Measurements from ENCODE around the gene GATAD2A. TPM values are rescaled to one million over a fixed set of nuclear protein-coding genes. Genes with fewer than 3 reads are reported as not detected.

Gene GATAD2A
- polyA plus RNA-seq, 1 donor (not counting 4 experiments of a cell fraction or from before 2014, with no cell fraction given), result 28.4 TPM

- peaks cover 0 to 10% of the 10 kb centered on the region in 2 experiments for H3K36me3 ChIP-seq (ENCODE audit: control insufficient read depth in 2 of 2, extremely low read depth in 1 of 2, insufficient read depth in 2 of 2, low read length in 2 of 2)
- H3K9ac ChIP-seq (ENCODE audit: control insufficient read depth, extremely low read depth, insufficient read depth, low read length), result peak overlapping the region; percentile 37
- no peaks in the 10 kb centered on the region for H3K27me3 ChIP-seq (ENCODE audit: control insufficient read depth, extremely low read depth, insufficient read depth, low read length)
- H3K27ac ChIP-seq (ENCODE audit: control insufficient read depth, insufficient read depth, low read length), result peak overlapping the region; percentile 54
- no peak for FAIRE-seq
- peaks cover 42% of the 10 kb centered on the region for H4K20me1 ChIP-seq (ENCODE audit: control insufficient read depth, extremely low read depth, insufficient read depth, low read length)
- no peaks in the 10 kb centered on the region for H3K9me3 ChIP-seq (ENCODE audit: control insufficient read depth, low read depth, low read length)
- no peak overlapping the region for H2AFZ ChIP-seq (ENCODE audit: control insufficient read depth, low read length)
- H3K79me2 ChIP-seq (ENCODE audit: control insufficient read depth, insufficient read depth, low read length), result peaks cover 99% of the 10 kb centered on the region
- DNase-seq (ENCODE audit: low read depth, low spot score), result no peak
- TF ChIP-seq EZH2 (IDR thresholded peaks at IDR 0.05; ENCODE audit: low read length) (no peak), CTCF (optimal IDR thresholded peaks at IDR 0.05 in 1 of 3, IDR thresholded peaks at IDR 0.05 in 1 of 3, conservative IDR thresholded peaks at IDR 0.05 in 1 of 3; ENCODE audit: extremely low read depth in 1 of 3, insufficient read depth in 2 of 3, low read length in 3 of 3) (no peak)
- peak overlapping the region; percentile 50 for H3K4me2 ChIP-seq (ENCODE audit: control insufficient read depth, extremely low read depth, insufficient read depth, low read depth, low read length)
- H3K4me3 ChIP-seq (ENCODE audit: control insufficient read depth in 2 of 3, extremely low read depth in 1 of 3, insufficient read depth in 2 of 3, low read depth in 1 of 3, low read length in 3 of 3), result no peak overlapping the region
- H3K4me1 ChIP-seq (ENCODE audit: control insufficient read depth, extremely low read depth, insufficient read depth, low read length), result peaks cover 26% of the 10 kb centered on the region
- H3K9me1 ChIP-seq (ENCODE audit: control insufficient read depth, extremely low read depth, insufficient read depth, low read length), result peaks cover 7% of the 10 kb centered on the region
- dilution Hi-C loops (cut with MboI; ENCODE audit: extremely low pct_ligation_motif_present, low sequenced_read_pairs), result no loop called here
These were observed 23.3 kb downstream of the GATAD2A start for GRCh38 chr19:19428746-19429145.

- Histone ChIP-seq H3K9me3 (ENCODE audit: control insufficient read depth, low read depth, low read length) (no peaks in the 10 kb centered on the region), H3K4me1 (ENCODE audit: control insufficient read depth, extremely low read depth, insufficient read depth, low read length) (peaks cover 26% of the 10 kb centered on the region), H3K4me2 (ENCODE audit: control insufficient read depth, extremely low read depth, insufficient read depth, low read depth, low read length) (peak overlapping the region; percentile 50), H3K36me3 (ENCODE audit: control insufficient read depth in 2 of 2, extremely low read depth in 1 of 2, insufficient read depth in 2 of 2, low read length in 2 of 2) (peaks cover 0 to 10% of the 10 kb centered on the region in 2 experiments), H3K4me3 (ENCODE audit: control insufficient read depth in 2 of 3, extremely low read depth in 1 of 3, insufficient read depth in 2 of 3, low read depth in 1 of 3, low read length in 3 of 3) (no peak overlapping the region), H3K9me1 (ENCODE audit: control insufficient read depth, extremely low read depth, insufficient read depth, low read length) (peaks cover 13% of the 10 kb centered on the region), H3K9ac (ENCODE audit: control insufficient read depth, extremely low read depth, insufficient read depth, low read length) (peak overlapping the region; percentile 1), H4K20me1 (ENCODE audit: control insufficient read depth, extremely low read depth, insufficient read depth, low read length) (peaks cover 37% of the 10 kb centered on the region), H2AFZ (ENCODE audit: control insufficient read depth, low read length) (no peak overlapping the region), H3K79me2 (ENCODE audit: control insufficient read depth, insufficient read depth, low read length) (peaks cover 99% of the 10 kb centered on the region), H3K27me3 (ENCODE audit: control insufficient read depth, extremely low read depth, insufficient read depth, low read length) (no peaks in the 10 kb centered on the region), H3K27ac (ENCODE audit: control insufficient read depth, insufficient read depth, low read length) (peak overlapping the region; percentile 54)
- TF ChIP-seq EZH2 (IDR thresholded peaks at IDR 0.05; ENCODE audit: low read length) (no peak), CTCF (optimal IDR thresholded peaks at IDR 0.05 in 1 of 3, IDR thresholded peaks at IDR 0.05 in 1 of 3, conservative IDR thresholded peaks at IDR 0.05 in 1 of 3; ENCODE audit: extremely low read depth in 1 of 3, insufficient read depth in 2 of 3, low read length in 3 of 3) (no peak)
- no peak for FAIRE-seq
- DNase-seq (ENCODE audit: low read depth, low spot score), result peak; percentile 32
- dilution Hi-C loops (cut with MboI; ENCODE audit: extremely low pct_ligation_motif_present, low sequenced_read_pairs), result no loop called here
These were observed 23.9 kb downstream of the GATAD2A start for GRCh38 chr19:19429361-19429760.
